ENCODE measurements around the gene FAM168A. TPM values are rescaled to one million over a fixed set of nuclear protein-coding genes. Genes with fewer than 3 reads are reported as not detected.

FAM168A gene
- total and polyA plus RNA-seq, 10 of the 15 experiments (the other 5 are each of a cell fraction or from before 2014, with no cell fraction given), result 1.7 to 20.0 (median 10.0) TPM

DNA sequence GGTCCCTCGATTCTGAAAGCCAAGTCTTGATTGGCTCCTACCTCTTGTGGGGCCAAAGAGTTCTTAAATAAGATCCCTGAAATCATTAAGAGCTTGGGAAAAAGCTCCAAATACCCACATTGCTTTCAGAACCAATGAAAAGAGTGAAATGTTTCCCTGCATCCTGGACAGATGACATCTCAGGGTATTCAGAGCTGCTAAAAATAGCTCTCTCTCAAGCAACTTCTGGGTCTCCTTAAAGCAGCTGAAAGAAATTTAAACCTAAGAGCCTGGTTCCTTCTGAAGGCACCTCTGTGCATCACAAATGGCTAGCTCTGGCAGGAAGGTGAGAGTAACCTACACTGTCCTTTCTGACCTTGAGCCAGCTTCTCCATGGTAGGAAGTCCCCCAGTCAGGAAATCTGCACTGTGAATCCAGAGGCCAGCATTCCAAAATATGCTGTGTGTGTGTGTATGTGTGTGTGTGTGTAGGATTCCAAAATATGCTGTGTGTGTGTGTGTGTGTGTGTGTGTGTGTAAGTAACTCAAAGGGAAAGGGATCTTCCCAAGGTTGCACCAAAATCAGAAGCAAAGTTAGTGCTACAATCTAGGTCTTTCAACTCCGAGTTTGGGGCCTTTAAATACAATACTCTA is 171.6 kb downstream of the FAM168A start (continued):
- TF ChIP-seq ZBTB40 (IDR thresholded peaks at IDR 0.05; ENCODE audit: borderline replicate concordance), result no peak
- TF ChIP-seq DPF2 (IDR thresholded peaks at IDR 0.05), result no peak
- TF ChIP-seq, protein P1, sequence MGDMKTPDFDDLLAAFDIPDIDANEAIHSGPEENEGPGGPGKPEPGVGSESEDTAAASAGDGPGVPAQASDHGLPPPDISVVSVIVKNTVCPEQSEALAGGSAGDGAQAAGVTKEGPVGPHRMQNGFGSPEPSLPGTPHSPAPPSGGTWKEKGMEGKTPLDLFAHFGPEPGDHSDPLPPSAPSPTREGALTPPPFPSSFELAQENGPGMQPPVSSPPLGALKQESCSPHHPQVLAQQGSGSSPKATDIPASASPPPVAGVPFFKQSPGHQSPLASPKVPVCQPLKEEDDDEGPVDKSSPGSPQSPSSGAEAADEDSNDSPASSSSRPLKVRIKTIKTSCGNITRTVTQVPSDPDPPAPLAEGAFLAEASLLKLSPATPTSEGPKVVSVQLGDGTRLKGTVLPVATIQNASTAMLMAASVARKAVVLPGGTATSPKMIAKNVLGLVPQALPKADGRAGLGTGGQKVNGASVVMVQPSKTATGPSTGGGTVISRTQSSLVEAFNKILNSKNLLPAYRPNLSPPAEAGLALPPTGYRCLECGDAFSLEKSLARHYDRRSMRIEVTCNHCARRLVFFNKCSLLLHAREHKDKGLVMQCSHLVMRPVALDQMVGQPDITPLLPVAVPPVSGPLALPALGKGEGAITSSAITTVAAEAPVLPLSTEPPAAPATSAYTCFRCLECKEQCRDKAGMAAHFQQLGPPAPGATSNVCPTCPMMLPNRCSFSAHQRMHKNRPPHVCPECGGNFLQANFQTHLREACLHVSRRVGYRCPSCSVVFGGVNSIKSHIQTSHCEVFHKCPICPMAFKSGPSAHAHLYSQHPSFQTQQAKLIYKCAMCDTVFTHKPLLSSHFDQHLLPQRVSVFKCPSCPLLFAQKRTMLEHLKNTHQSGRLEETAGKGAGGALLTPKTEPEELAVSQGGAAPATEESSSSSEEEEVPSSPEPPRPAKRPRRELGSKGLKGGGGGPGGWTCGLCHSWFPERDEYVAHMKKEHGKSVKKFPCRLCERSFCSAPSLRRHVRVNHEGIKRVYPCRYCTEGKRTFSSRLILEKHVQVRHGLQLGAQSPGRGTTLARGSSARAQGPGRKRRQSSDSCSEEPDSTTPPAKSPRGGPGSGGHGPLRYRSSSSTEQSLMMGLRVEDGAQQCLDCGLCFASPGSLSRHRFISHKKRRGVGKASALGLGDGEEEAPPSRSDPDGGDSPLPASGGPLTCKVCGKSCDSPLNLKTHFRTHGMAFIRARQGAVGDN (IDR thresholded peaks at IDR 0.05), result no peak
- TF ChIP-seq ZNF24 (IDR thresholded peaks at IDR 0.05), result no peak
